H1 (cell line): ENCODE results near the gene PCDHGA7. TPM values are rescaled to one million over a fixed set of nuclear protein-coding genes. Genes with fewer than 3 reads are reported as not detected.

Experiments used
- CTCF ChIA-PET: fragments of 300-600 bp; sonication (Branson Sonifier 250); formaldehyde crosslinking; loops from one replicate; lab custom pipeline; 2021; ENCODE audit not compliant: partially characterized antibody; lab: Charles Lee
- POLR2A ChIA-PET: fragments of 300-600 bp; sonication (Branson Sonifier 250); formaldehyde crosslinking; loops from one replicate; lab custom pipeline; 2021; ENCODE audit warnings: inconsistent platforms; ENCODE audit not compliant: partially characterized antibody; lab: Charles Lee
- DNase-seq, 2 experiments: peaks; one replicate each; pipeline versions ENCODE4 v3.0.0 to v3.0.0-alpha.2; 2010 to 2022; ENCODE audit warnings: low spot score in 2 of 2, low read depth in 1 of 2, mixed read lengths in 1 of 2
- FAIRE-seq: peaks from 2 replicates; lab custom pipeline; 2011; peaks lifted over from hg19 to GRCh38; lab: Jason Lieb, UNC
- H2AFZ ChIP-seq: 2 replicates; pipeline ENCODE4 v1.8.1; 2012; ENCODE audit warnings: low read length, inconsistent platforms
- H2AK5ac ChIP-seq: 2 replicates; pipeline ENCODE4 v1.6.1; 2013; ENCODE audit warnings: low read depth, low read length
- H2BK120ac ChIP-seq: replicated peaks from 2 replicates; pipeline ENCODE3; 2013; ENCODE audit warnings: low read depth, low read length, inconsistent platforms
- H2BK12ac ChIP-seq: 2 replicates; pipeline ENCODE4 v1.6.1; 2013; ENCODE audit warnings: low read depth, low read length
- H2BK15ac ChIP-seq: 2 replicates; pipeline ENCODE4 v1.6.1; 2013; ENCODE audit warnings: low read length
- H2BK20ac ChIP-seq: 2 replicates; pipeline ENCODE4 v1.6.1; 2013; ENCODE audit warnings: low read length
- H2BK5ac ChIP-seq: 2 replicates; pipeline ENCODE4 v1.6.1; 2013; ENCODE audit warnings: low read depth, low read length
- H3K14ac ChIP-seq: 2 replicates; pipeline ENCODE4 v1.6.1; 2013; ENCODE audit warnings: inconsistent platforms; ENCODE audit not compliant: insufficient read length
- H3K18ac ChIP-seq: 2 replicates; pipeline ENCODE4 v1.6.1; 2013; ENCODE audit warnings: low read length; ENCODE audit errors: extremely low read depth
- H3K23ac ChIP-seq: 2 replicates; pipeline ENCODE4 v1.6.1; 2013; ENCODE audit warnings: inconsistent platforms; ENCODE audit not compliant: insufficient read length
- H3K23me2 ChIP-seq: 2 replicates; pipeline ENCODE4 v1.6.1; 2013; ENCODE audit warnings: low read depth, low read length
- H3K27ac ChIP-seq: 2 replicates; pipeline ENCODE4 v1.6.1; 2011; ENCODE audit warnings: low read depth, low read length, inconsistent platforms
- H3K27me3 ChIP-seq, 4 experiments: replicated peaks in 1 of 4; 1 replicate in 1 of 4; 2 replicates in 3 of 4; pipeline versions ENCODE4 v1.6.1 to v1.8.1; 2011 to 2013; ENCODE audit warnings: low read length in 3 of 4, mild to moderate bottlenecking in 3 of 4, inconsistent platforms in 2 of 4, mixed read lengths in 2 of 4, moderate library complexity in 1 of 4; ENCODE audit not compliant: control insufficient read depth in 3 of 4, insufficient read depth in 3 of 4; ENCODE audit errors: extremely low read depth in 1 of 4
- H3K36me3 ChIP-seq, 4 experiments: 2 replicates each; pipeline versions ENCODE4 v1.6.1 to v1.8.1; 2011 to 2013; ENCODE audit warnings: mild to moderate bottlenecking in 4 of 4, low read length in 3 of 4, moderate library complexity in 2 of 4, control low read depth in 1 of 4, inconsistent platforms in 1 of 4; ENCODE audit not compliant: insufficient read depth in 4 of 4, control insufficient read depth in 2 of 4
- H3K4ac ChIP-seq: replicated peaks from 2 replicates; pipeline ENCODE3; 2013; ENCODE audit warnings: low read length, low read depth, mixed read lengths, inconsistent platforms; ENCODE audit not compliant: insufficient read length
- H3K4me1 ChIP-seq, 4 experiments: replicated peaks in 1 of 4; 1 replicate in 1 of 4; 2 replicates in 3 of 4; pipeline versions ENCODE4 v1.6.1 to v1.8.1; 2011 to 2013; ENCODE audit warnings: low read length in 3 of 4, inconsistent platforms in 2 of 4, mixed read lengths in 1 of 4; ENCODE audit not compliant: insufficient read depth in 4 of 4, control insufficient read depth in 3 of 4
- H3K4me2 ChIP-seq, 2 experiments: 2 replicates each; pipeline versions ENCODE4 v1.6.1 to v1.8.1; 2011 to 2013; ENCODE audit warnings: low read depth in 2 of 2, low read length in 2 of 2, control low read depth in 1 of 2, inconsistent platforms in 1 of 2, mild to moderate bottlenecking in 1 of 2; ENCODE audit not compliant: insufficient read depth in 1 of 2
- H3K4me3 ChIP-seq, 4 experiments: fragments of 200-600, 300-600 bp in 1 of 4; sonication (generic), shearing (Covaris generic), sonication (Bioruptor Twin) in 1 of 4; 2 replicates each; pipeline versions ENCODE4 v1.5.1 to v1.8.1; 2011 to 2016; ENCODE audit warnings: low read length in 4 of 4, low read depth in 3 of 4, control low read depth in 2 of 4, inconsistent platforms in 2 of 4, mild to moderate bottlenecking in 2 of 4, mixed read lengths in 1 of 4, moderate library complexity in 1 of 4; ENCODE audit not compliant: insufficient read depth in 2 of 4; ENCODE audit errors: extremely low read depth in 1 of 4
- H3K56ac ChIP-seq: replicated peaks from 2 replicates; pipeline ENCODE3; 2013; ENCODE audit warnings: low read depth, mild to moderate bottlenecking, mixed read lengths, low read length, inconsistent platforms; ENCODE audit not compliant: insufficient read length
- H3K79me1 ChIP-seq: 2 replicates; pipeline ENCODE4 v1.6.1; 2013; ENCODE audit warnings: low read depth, low read length, control low read depth
- H3K79me2 ChIP-seq, 2 experiments: 2 replicates each; pipeline versions ENCODE4 v1.6.1 to v1.8.1; 2012 to 2013; ENCODE audit warnings: low read length in 2 of 2, mild to moderate bottlenecking in 2 of 2, inconsistent platforms in 1 of 2; ENCODE audit not compliant: insufficient read depth in 2 of 2, control insufficient read depth in 1 of 2
- H3K9ac ChIP-seq, 4 experiments: replicated peaks in 1 of 4; 1 replicate in 1 of 4; 2 replicates in 3 of 4; pipeline versions ENCODE4 v1.6.1 to v1.8.1; 2011 to 2013; ENCODE audit warnings: low read depth in 3 of 4, low read length in 3 of 4, control low read depth in 2 of 4, mild to moderate bottlenecking in 2 of 4, moderate library complexity in 2 of 4, inconsistent platforms in 1 of 4; ENCODE audit errors: extremely low read depth in 1 of 4
- H3K9me3 ChIP-seq, 2 experiments: 2 replicates each; pipeline versions ENCODE4 v1.6.1 to v1.8.1; 2012 to 2013; ENCODE audit warnings: mild to moderate bottlenecking in 2 of 2, moderate library complexity in 2 of 2, control low read depth in 1 of 2, inconsistent platforms in 1 of 2, low read depth in 1 of 2, low read length in 1 of 2, mixed read lengths in 1 of 2; ENCODE audit not compliant: insufficient read depth in 2 of 2
- H4K20me1 ChIP-seq, 2 experiments: replicated peaks in 1 of 2; 2 replicates each; pipeline versions ENCODE3 to v1.8.1; 2011 to 2013; ENCODE audit warnings: inconsistent platforms in 2 of 2, low read length in 2 of 2, mild to moderate bottlenecking in 1 of 2; ENCODE audit not compliant: insufficient read depth in 2 of 2, control insufficient read depth in 1 of 2
- H4K5ac ChIP-seq: 2 replicates; pipeline ENCODE4 v1.6.1; 2013; ENCODE audit warnings: low read length, low read depth, mixed read lengths, inconsistent platforms; ENCODE audit not compliant: insufficient read length
- H4K8ac ChIP-seq: 2 replicates; pipeline ENCODE4 v1.8.0; 2013; ENCODE audit warnings: mild to moderate bottlenecking, moderate library complexity, low read length, inconsistent platforms; ENCODE audit not compliant: insufficient read depth; ENCODE audit errors: extremely low read depth
- H4K91ac ChIP-seq: replicated peaks from 2 replicates; pipeline ENCODE3; 2013; ENCODE audit warnings: low read length, mixed read lengths, inconsistent platforms; ENCODE audit not compliant: insufficient read length
- CEBPB ChIP-seq: IDR thresholded peaks from 2 replicates; pipeline ENCODE4 v1.6.1; 2012; ENCODE audit warnings: low read depth, low read length
- GABPA ChIP-seq: IDR thresholded peaks from 2 replicates; pipeline ENCODE4 v1.6.1; 2011; ENCODE audit warnings: mild to moderate bottlenecking, low read length, moderate library complexity, borderline replicate concordance; ENCODE audit not compliant: insufficient read depth
- HDAC2 ChIP-seq, 2 experiments: fragments of 300-600 bp in 1 of 2; sonication (generic) in 1 of 2; IDR thresholded peaks; 2 replicates each; pipeline ENCODE4 v1.6.1; 2011 to 2012; ENCODE audit warnings: low read depth in 2 of 2, low read length in 2 of 2, mild to moderate bottlenecking in 2 of 2, moderate library complexity in 2 of 2, borderline replicate concordance in 1 of 2, inconsistent platforms in 1 of 2
- JUN ChIP-seq: IDR thresholded peaks from 2 replicates; pipeline ENCODE4 v1.6.1; 2011; ENCODE audit warnings: low read depth, mild to moderate bottlenecking, improper control_type of control experiment, low read length
- KDM1A ChIP-seq: fragments of 200-600, 300-600 bp; sonication (generic); IDR thresholded peaks from 2 replicates; pipeline ENCODE4 v1.7.1; 2016; ENCODE audit warnings: mild to moderate bottlenecking, low read length, borderline replicate concordance
- NANOG ChIP-seq: IDR thresholded peaks from 2 replicates; pipeline ENCODE4 v1.6.1; 2011; ENCODE audit warnings: low read length, low read depth, mild to moderate bottlenecking, inconsistent platforms; ENCODE audit not compliant: insufficient read depth, poor library complexity, severe bottlenecking
- NRF1 ChIP-seq: IDR thresholded peaks from 2 replicates; pipeline ENCODE4 v1.6.1; 2011; ENCODE audit warnings: mild to moderate bottlenecking, low read depth, low read length, improper control_type of control experiment
- SUZ12 ChIP-seq: fragments of 200-600 bp; sonication (generic); IDR thresholded peaks from 2 replicates; pipeline ENCODE4 v1.6.1; 2012; ENCODE audit warnings: mild to moderate bottlenecking, inconsistent platforms, low read length, moderate library complexity, mixed read lengths
- TAF7 ChIP-seq: optimal IDR thresholded peaks from 2 replicates; pipeline ENCODE3; 2011; ENCODE audit warnings: low read depth, mild to moderate bottlenecking, inconsistent platforms, low read length, moderate library complexity, borderline replicate concordance
- TEAD4 ChIP-seq: IDR thresholded peaks from 2 replicates; pipeline ENCODE4 v1.6.1; 2012; ENCODE audit warnings: low read depth, low read length, inconsistent platforms, mixed read lengths
- WGBS, 2 experiments: shearing (Covaris generic) in 1 of 2; methylation state at CpG; one replicate each; pipeline versions ENCODE4 v1.1.6 to v1.1.7; 2013 to 2015; ENCODE audit warnings: low lambda C conversion rate in 2 of 2, mixed read lengths in 2 of 2, inconsistent platforms in 1 of 2, low coverage in 1 of 2, missing lambda C conversion rate in 1 of 2; ENCODE audit not compliant: insufficient replicate concordance in 2 of 2, insufficient coverage in 1 of 2, insufficient read length in 1 of 2; ENCODE audit errors: extremely low coverage in 1 of 2, missing lambda C conversion rate in 1 of 2; 5-methylcytosine and 5-hydroxymethylcytosine counted together
- polyA plus RNA-seq, 7 experiments: library from polyadenylated mRNA; depleted of rRNA in 3 of 7; stranded (reverse) in 5 of 7; unstranded in 2 of 7; fragments of >200 nt in 5 of 7; fragments of 200-250 nt in 2 of 7; gene quantifications; 1 replicate in 5 of 7; 2 replicates in 1 of 7; 4 replicates in 1 of 7; pipeline versions ENCODE4 v1.2.1 to v1.2.3, GENCODE V29; 2011 to 2013; ENCODE audit warnings: missing spikeins in 2 of 7, mixed read lengths in 2 of 7
- total RNA-seq: library from RNA; stranded (reverse); fragmentation: NEBNext Ultra II Directional; extraction: Animal tissue kit (Norgen Biotek cat#: 25700); gene quantifications from 2 replicates; pipeline ENCODE4 v1.2.1, GENCODE V29; 2021
- TF ChIP-seq, protein P1 (sequence below): IDR thresholded peaks from 2 replicates; pipeline ENCODE4 v1.6.1; 2011; ENCODE audit warnings: low read length, improper control_type of control experiment
- TF ChIP-seq, protein P2 (sequence below): IDR thresholded peaks from 2 replicates; pipeline ENCODE4 v1.6.1; 2011; ENCODE audit warnings: low read depth, mild to moderate bottlenecking, low read length; ENCODE audit not compliant: insufficient read depth

PCDHGA7 gene
- total and polyA plus RNA-seq, 2 of the 8 experiments (the other 6 are each of a cell fraction or from before 2014, with no cell fraction given), result 0.39 to 1.1 TPM

- CTCF ChIA-PET, result interaction anchor here (0.8 to 4.8 kb wide), 26 partner anchors 8 to 224 kb away, joined by 3 to 21 read pairs (median 4); partner anchors contain the start of genes PCDHB14, PCDHB15, PCDHB4 and PCDHGA1
- Histone ChIP-seq H2AFZ (no peak overlapping the region), H4K8ac (no peak overlapping the region), H3K56ac (no peak overlapping the region), H3K27me3 (no peaks in the 10 kb centered on the region), H3K4me3 (no peak overlapping the region), H3K79me2 (no peaks in the 10 kb centered on the region), H3K27ac (no peak overlapping the region), H3K4me1 (no peaks in the 10 kb centered on the region), H3K79me1 (no peaks in the 10 kb centered on the region), H3K18ac (no peak overlapping the region), H3K36me3 (no peaks in the 10 kb centered on the region), H3K23ac (no peak overlapping the region), H2BK20ac (no peak overlapping the region), H4K20me1 (no peaks in the 10 kb centered on the region), H3K14ac (no peak overlapping the region), H3K9me3 (peaks cover 33 to 46% of the 10 kb centered on the region in 2 experiments; a peak in 3 of 4 replicates), H2BK5ac (no peak overlapping the region), H4K91ac (no peak overlapping the region), H3K23me2 (no peaks in the 10 kb centered on the region), H3K4me2 (no peak overlapping the region), H2AK5ac (no peak overlapping the region), H4K5ac (no peak overlapping the region), H2BK15ac (no peak overlapping the region), H3K9ac (no peak overlapping the region), H2BK120ac (no peak overlapping the region), H2BK12ac (no peak overlapping the region), H3K4ac (no peak overlapping the region)
- DNase-seq, result no peak
- POLR2A ChIA-PET, result no interaction called here
- FAIRE-seq, result no peak
- 85% methylated on average over 1 of the region's 1 CpG; no CpG with 5 or more reads in 1 of the 2 experiments for WGBS, 2 experiments
- TF ChIP-seq TEAD4 (no peak), CEBPB (no peak), KDM1A (no peak), TAF7 (no peak), HDAC2 (IDR thresholded peaks at IDR 0.05; ENCODE audit: borderline replicate concordance in 1 of 2, low read depth in 2 of 2, low read length in 2 of 2) (no peak), SUZ12 (no peak), NANOG (no peak), JUN (no peak), GABPA (no peak), NRF1 (no peak)
- TF ChIP-seq, protein P1, sequence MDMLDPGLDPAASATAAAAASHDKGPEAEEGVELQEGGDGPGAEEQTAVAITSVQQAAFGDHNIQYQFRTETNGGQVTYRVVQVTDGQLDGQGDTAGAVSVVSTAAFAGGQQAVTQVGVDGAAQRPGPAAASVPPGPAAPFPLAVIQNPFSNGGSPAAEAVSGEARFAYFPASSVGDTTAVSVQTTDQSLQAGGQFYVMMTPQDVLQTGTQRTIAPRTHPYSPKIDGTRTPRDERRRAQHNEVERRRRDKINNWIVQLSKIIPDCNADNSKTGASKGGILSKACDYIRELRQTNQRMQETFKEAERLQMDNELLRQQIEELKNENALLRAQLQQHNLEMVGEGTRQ, result no peak
- TF ChIP-seq, protein P2, sequence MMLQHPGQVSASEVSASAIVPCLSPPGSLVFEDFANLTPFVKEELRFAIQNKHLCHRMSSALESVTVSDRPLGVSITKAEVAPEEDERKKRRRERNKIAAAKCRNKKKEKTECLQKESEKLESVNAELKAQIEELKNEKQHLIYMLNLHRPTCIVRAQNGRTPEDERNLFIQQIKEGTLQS, result no peak
Observed at GRCh38 chr5:141342773-141343172, 39.8 kb upstream of the PCDHGA7 start.
